GM21515 (cell line): Measurements from ENCODE around the gene NEFH.
"Not testable (repeated sequence)": the region's sequence is repeated elsewhere in the genome, so short reads cannot be mapped to it uniquely, and the experiment has no call there.

Source experiments
- ATAC-seq: cut with Tn5 transposase; IDR thresholded peaks from one replicate; pipeline ENCODE4 v1.9.1; 2021; ENCODE audit not compliant: unreplicated experiment

NEFH gene

GRCh38 chr22:29489127-29489780 is 9.2 kb downstream of the NEFH start:
- ATAC-seq, result not testable (repeated sequence)

- ATAC-seq, result no peak
Measured at GRCh38 chr22:29491012-29491411, 11.0 kb downstream of the NEFH start.

- ATAC-seq, result no peak
Measured at GRCh38 chr22:29493636-29494035, 13.6 kb downstream of the NEFH start.

GRCh38 chr22:29499852-29500251 is 19.8 kb downstream of the NEFH start:
- no peak for ATAC-seq

GRCh38 chr22:29503811-29504372 is 23.9 kb downstream of the NEFH start:
- no peak for ATAC-seq

- no peak for ATAC-seq
Measured at GRCh38 chr22:29509298-29509697, 29.3 kb downstream of the NEFH start.

GRCh38 chr22:29509815-29510214 is 29.8 kb downstream of the NEFH start:
- ATAC-seq, result no peak

- ATAC-seq, result no peak
Measured at GRCh38 chr22:29510542-29510941, 30.5 kb downstream of the NEFH start.

GRCh38 chr22:29511126-29511862 is 31.3 kb downstream of the NEFH start:
- ATAC-seq, result no peak

- no peak for ATAC-seq
Measured at GRCh38 chr22:29512031-29512430, 32.0 kb downstream of the NEFH start.

GRCh38 chr22:29517215-29517908 is 37.3 kb downstream of the NEFH start:
- ATAC-seq, result no peak

GRCh38 chr22:29518427-29518826 is 38.4 kb downstream of the NEFH start:
- ATAC-seq, result no peak

- ATAC-seq, result no peak
Measured at GRCh38 chr22:29519996-29520395, 40.0 kb downstream of the NEFH start.

GRCh38 chr22:29520851-29521250 is 40.8 kb downstream of the NEFH start:
- ATAC-seq, result no peak

- ATAC-seq, result no peak
Measured at GRCh38 chr22:29521526-29521925, 41.5 kb downstream of the NEFH start.

GRCh38 chr22:29523761-29524160 is 43.7 kb downstream of the NEFH start:
- ATAC-seq, result no peak

GRCh38 chr22:29524442-29525191 is 44.6 kb downstream of the NEFH start:
- ATAC-seq, result no peak

GRCh38 chr22:29528144-29528543 is 48.1 kb downstream of the NEFH start:
- no peak for ATAC-seq

- no peak for ATAC-seq
Measured at GRCh38 chr22:29530716-29531115, 50.7 kb downstream of the NEFH start.

- ATAC-seq, result no peak
Measured at GRCh38 chr22:29531419-29531818, 51.4 kb downstream of the NEFH start.

GRCh38 chr22:29536411-29536810 is 56.4 kb downstream of the NEFH start:
- no peak for ATAC-seq
